K562 (cell line): Measurements from ENCODE around the gene SLC25A21. TPM values are rescaled to one million over a fixed set of nuclear protein-coding genes. Genes with fewer than 3 reads are reported as not detected.

ENCODE experiments used
- ATAC-seq: fragments of 200-7000 bp; cut with Tn5 transposase; 3 replicates; pipeline ENCODE4 v1.9.1; 2020; ENCODE audit warnings: moderate library complexity
- BruUV-seq: library from RNA; stranded (reverse); fragments of 400-500 nt; replicated peaks from 2 replicates; lab custom pipeline; 2021; lab: Mats Ljungman, UMichigan
- CTCF ChIA-PET: fragments of 300-600 bp; formaldehyde crosslinking; extraction: SDS; loops from one replicate; lab custom pipeline; 2021; ENCODE audit warnings: low intra/inter-chr PET ratio; lab: Yijun Ruan, JAX
- POLR2A ChIA-PET: fragments of 300-600, 350-650 bp; sonication (Branson Sonifier 250); formaldehyde crosslinking; extraction: SDS; loops from one replicate; lab custom pipeline; 2021; ENCODE audit warnings: antibody characterized with exemption, inconsistent platforms; lab: Yijun Ruan, JAX
- DNase-seq, 4 experiments: peaks; one replicate each; pipeline versions ENCODE4 v3.0.0 to v3.0.0-alpha.2; 2011 to 2018; ENCODE audit warnings: low spot score in 3 of 4, mixed read lengths in 3 of 4; ENCODE audit errors: extremely low read depth in 1 of 4
- FAIRE-seq: peaks from 2 replicates; lab custom pipeline; 2011; peaks lifted over from hg19 to GRCh38; lab: Jason Lieb, UNC
- H2AFZ ChIP-seq: 2 replicates; pipeline ENCODE4 v1.6.0; 2011; ENCODE audit warnings: low read depth, low read length, control low read depth, inconsistent platforms
- H3K27ac ChIP-seq: fragments of 200-600 bp; 3 replicates; pipeline ENCODE4 v1.8.0; 2011; ENCODE audit warnings: low read depth, mild to moderate bottlenecking, control low read depth, inconsistent platforms, low read length, moderate library complexity, mixed read lengths; ENCODE audit errors: extremely low read depth
- H3K27me3 ChIP-seq, 2 experiments: fragments of 300-600 bp in 1 of 2; 2 replicates in 1 of 2; 3 replicates in 1 of 2; pipeline versions ENCODE4 v1.6.0 to v1.8.0; 2011; ENCODE audit warnings: inconsistent platforms in 2 of 2, low read length in 2 of 2, mild to moderate bottlenecking in 1 of 2, mixed read lengths in 1 of 2, moderate library complexity in 1 of 2; ENCODE audit not compliant: control insufficient read depth in 2 of 2, insufficient read depth in 2 of 2
- H3K36me3 ChIP-seq: fragments of 300-600 bp; 3 replicates; pipeline ENCODE4 v1.8.0; 2011; ENCODE audit warnings: mild to moderate bottlenecking, low read length, inconsistent platforms; ENCODE audit not compliant: control insufficient read depth, insufficient read depth
- H3K4me1 ChIP-seq, 2 experiments: fragments of 200-600 bp in 1 of 2; replicated peaks in 1 of 2; 2 replicates in 1 of 2; 3 replicates in 1 of 2; pipeline versions ENCODE4 v1.5.1 to v1.8.0; 2011; ENCODE audit warnings: inconsistent platforms in 2 of 2, low read length in 2 of 2, mild to moderate bottlenecking in 1 of 2, mixed read lengths in 1 of 2, moderate library complexity in 1 of 2; ENCODE audit not compliant: control insufficient read depth in 2 of 2, insufficient read depth in 2 of 2
- H3K4me2 ChIP-seq: 2 replicates; pipeline ENCODE4 v1.6.1; 2011; ENCODE audit warnings: low read length, control low read depth, inconsistent platforms, mixed read lengths; ENCODE audit not compliant: insufficient read depth
- H3K4me3 ChIP-seq: fragments of 200-600 bp; sonication (generic), shearing (Covaris generic); 2 replicates; pipeline ENCODE4 v1.5.1; 2016; ENCODE audit warnings: control low read depth, inconsistent platforms
- H3K79me2 ChIP-seq: fragments of 200-600 bp; 3 replicates; pipeline ENCODE4 v1.8.0; 2011; ENCODE audit warnings: low read length, inconsistent platforms; ENCODE audit not compliant: control insufficient read depth, insufficient read depth
- H3K9ac ChIP-seq, 2 experiments: 2 replicates each; pipeline versions ENCODE4 v1.6.0 to v1.6.1; 2011; ENCODE audit warnings: low read depth in 2 of 2, low read length in 2 of 2, control low read depth in 1 of 2, inconsistent platforms in 1 of 2, mild to moderate bottlenecking in 1 of 2, mixed read lengths in 1 of 2; ENCODE audit not compliant: insufficient read depth in 1 of 2
- H3K9me1 ChIP-seq: one replicate; pipeline ENCODE4 v1.6.0; 2011; ENCODE audit warnings: inconsistent platforms, mild to moderate bottlenecking, low read length, moderate library complexity; ENCODE audit not compliant: control insufficient read depth, insufficient read depth
- H3K9me3 ChIP-seq: replicated peaks from 2 replicates; pipeline ENCODE4 v1.5.1; 2011; ENCODE audit warnings: low read depth, low read length, inconsistent platforms; ENCODE audit not compliant: control insufficient read depth, insufficient read depth
- H4K20me1 ChIP-seq: replicated peaks from 2 replicates; pipeline ENCODE4 v1.6.1; 2011; ENCODE audit warnings: low read length, inconsistent platforms, mixed read lengths; ENCODE audit not compliant: control insufficient read depth, insufficient read depth
- CREM ChIP-seq: IDR thresholded peaks from 2 replicates; pipeline ENCODE4 v1.6.1; 2014; ENCODE audit warnings: antibody characterized with exemption, low read depth
- DEAF1 ChIP-seq: fragments of 450-650 bp; formaldehyde crosslinking; IDR thresholded peaks from 2 replicates; pipeline ENCODE4 v1.4.0; 2020; ENCODE audit warnings: mild to moderate bottlenecking, moderate library complexity
- FOXK1 ChIP-seq: sonication (generic); formaldehyde crosslinking; IDR thresholded peaks from 2 replicates; pipeline ENCODE4 v1.8.0; 2022; ENCODE audit warnings: missing genetic modification reagents, mild to moderate bottlenecking, borderline replicate concordance
- HDAC1 ChIP-seq, 2 experiments: fragments of 450-650 bp; IDR thresholded peaks; 2 replicates each; pipeline ENCODE4 v1.6.1; 2016 to 2017; ENCODE audit warnings: inconsistent platforms in 1 of 2, mild to moderate bottlenecking in 1 of 2, moderate library complexity in 1 of 2
- SMC3 ChIP-seq: conservative IDR thresholded peaks from 2 replicates; pipeline ENCODE4 v1.6.1; 2011; ENCODE audit warnings: low read depth, low read length, improper control_type of control experiment; ENCODE audit not compliant: insufficient read depth
- USF2 ChIP-seq: sonication (generic); formaldehyde crosslinking; IDR thresholded peaks from 2 replicates; pipeline ENCODE4 v1.5.0; 2020; ENCODE audit warnings: missing genetic modification reagents
- WGBS: fragments of 100-300 bp; shearing (Covaris generic); methylation state at CpG from one replicate; pipeline ENCODE4 v1.1.6; 2016; ENCODE audit warnings: low coverage, mixed read lengths; ENCODE audit not compliant: insufficient coverage; ENCODE audit errors: missing lambda C conversion rate; 5-methylcytosine and 5-hydroxymethylcytosine counted together
- in situ Hi-C: fragments of 300-500 bp; cut with MboI; formaldehyde crosslinking; loops from 4 replicates; pipeline ENCODE4 v1.15.0; 2018; ENCODE audit warnings: inconsistent platforms, mixed read lengths
- intact Hi-C: fragments of 100-400 bp; cut with micrococcal nuclease; formaldehyde crosslinking; loops from 2 replicates; pipeline ENCODE4 v1.14.2; 2022
- polyA plus RNA-seq, 8 experiments: library from polyadenylated mRNA; depleted of rRNA in 4 of 8; stranded (reverse) in 5 of 8; unstranded in 3 of 8; fragments of >200 nt; fragmentation: Nextera tagmentation in 2 of 8; fragmentation: Illumina TruSeq in 1 of 8; extraction: Ambion mirVana in 2 of 8; extraction: Trizol in 1 of 8; gene quantifications; 2 replicates each; pipeline versions ENCODE4 v1.2.1 to v1.2.3, GENCODE V29; 2011 to 2014; ENCODE audit warnings: inconsistent platforms in 1 of 8, missing spikeins in 1 of 8
- total RNA-seq, 7 experiments: library from RNA; depleted of rRNA in 6 of 7; stranded (reverse); fragments of >200 nt in 6 of 7; fragmentation: Illumina TruSeq in 2 of 7; extraction: Trizol in 2 of 7; gene quantifications; 2 replicates each; pipeline versions ENCODE4 v1.2.1 to v1.2.3, GENCODE V29; 2011 to 2021; ENCODE audit warnings: low replicate concordance in 1 of 7
- TF ChIP-seq, protein P1 (sequence below), 3 experiments: IDR thresholded peaks in 2 of 3; conservative IDR thresholded peaks in 1 of 3; 2 replicates each; pipeline ENCODE4 v1.5.1; 2011 to 2012; ENCODE audit warnings: low read length in 3 of 3, mild to moderate bottlenecking in 3 of 3, control low read depth in 2 of 3, improper control_type of control experiment in 1 of 3, inconsistent platforms in 1 of 3, low read depth in 1 of 3, mixed read lengths in 1 of 3, moderate library complexity in 1 of 3; ENCODE audit not compliant: insufficient read depth in 2 of 3
- TF ChIP-seq, protein P2 (sequence below): IDR thresholded peaks from 2 replicates; pipeline ENCODE4 v1.6.1; 2016; ENCODE audit warnings: missing genetic modification characterization, missing compliant biosample characterization

SLC25A21 gene
- total and polyA plus RNA-seq, 9 of the 15 experiments (the other 6 are each of a cell fraction or from before 2014, with no cell fraction given), result 15.2 to 46.7 (median 28.7) TPM

DNA sequence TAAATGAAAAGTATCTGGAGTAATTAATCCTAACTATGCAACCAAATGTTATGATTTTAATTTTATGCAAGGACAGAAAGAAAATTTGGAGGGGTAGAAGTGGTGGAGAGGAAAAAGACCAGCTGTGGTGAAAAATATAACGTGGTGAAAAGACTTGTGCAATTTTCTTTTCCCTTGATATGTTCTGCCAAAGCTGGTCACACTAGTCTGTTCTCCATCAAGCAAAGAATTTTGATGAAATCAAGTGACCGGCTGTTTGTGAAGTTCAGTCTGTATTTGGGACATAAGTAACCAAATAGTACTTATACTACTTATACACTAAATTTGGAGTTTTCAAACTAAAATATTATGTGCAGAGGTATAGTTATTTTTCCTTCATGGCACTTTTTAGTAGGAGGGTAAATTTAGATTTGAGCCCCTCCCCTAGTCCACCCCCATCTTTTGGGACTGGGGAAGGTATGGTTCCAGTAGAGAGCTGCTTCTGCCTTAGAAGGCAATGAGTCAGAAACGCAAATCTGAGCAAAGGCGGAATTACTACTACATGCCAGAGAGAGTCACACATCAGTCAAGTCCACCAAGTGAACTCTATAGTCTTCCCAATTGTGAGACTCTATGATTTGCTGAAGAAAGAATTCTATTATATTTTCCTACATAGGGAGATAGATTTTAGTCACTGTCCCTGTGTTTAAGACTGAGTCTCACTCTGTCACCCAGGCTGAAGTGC, 229.7 kb downstream of the SLC25A21 start (continued):
- TF ChIP-seq HDAC1 (IDR thresholded peaks at IDR 0.05), result no peak

DNA sequence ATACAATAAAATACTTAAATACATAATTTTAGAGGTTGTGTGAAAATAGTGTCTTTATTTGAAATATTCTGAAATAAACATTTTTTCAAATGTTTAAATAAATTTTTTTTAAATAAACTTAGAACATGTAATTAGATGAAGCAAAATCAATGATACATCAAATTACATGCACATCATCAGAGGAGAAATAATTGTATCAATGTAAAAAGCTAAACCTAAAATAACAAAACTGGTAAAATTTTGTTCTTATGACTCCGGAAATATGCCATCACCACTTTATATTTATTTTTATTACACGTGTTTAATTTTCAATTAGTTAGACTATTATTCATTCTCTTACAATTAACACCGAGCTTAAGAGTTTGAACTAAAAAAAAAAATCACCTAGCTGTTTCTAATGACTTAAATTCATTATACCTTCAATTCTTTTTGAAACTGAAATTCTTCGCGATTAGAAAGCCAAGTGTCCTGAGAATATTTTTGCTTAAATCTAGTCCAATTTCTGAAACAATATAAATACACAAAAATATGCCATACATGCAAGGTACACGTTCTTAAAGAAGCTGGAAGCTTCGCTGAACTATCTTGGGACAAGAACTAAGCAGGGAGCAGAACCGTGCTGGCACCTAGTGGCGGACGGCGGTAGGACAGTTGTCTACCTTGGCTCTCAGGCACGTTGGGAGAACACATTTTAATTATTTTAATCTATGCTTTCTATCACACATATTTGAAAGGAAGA, 230.5 kb downstream of the SLC25A21 start:
- Histone ChIP-seq H3K27me3 (no peaks in the 10 kb centered on the region), H3K79me2 (no peaks in the 10 kb centered on the region), H3K27ac (no peak overlapping the region), H3K9me3 (no peaks in the 10 kb centered on the region), H2AFZ (0 out of 2 replicates have a peak overlapping the region, but pooled peaks have one; percentile 55), H3K9me1 (no peaks in the 10 kb centered on the region), H3K36me3 (no peaks in the 10 kb centered on the region; the same call in 2 of the 3 replicates), H3K4me1 (no peaks in the 10 kb centered on the region), H3K9ac (no peak overlapping the region; a peak in 1 of 4 replicates), H3K4me3 (no peak overlapping the region), H3K4me2 (no peak overlapping the region), H4K20me1 (no peaks in the 10 kb centered on the region)
- WGBS, result 11% methylated on average over 12 of the region's 12 CpGs
- FAIRE-seq (peak; percentile 85), ATAC-seq (peak; percentile 95), DNase-seq (peak; percentile 46 to 76 (median 53))
- in situ Hi-C loops, result no loop called here
- no TSS peak for BruUV-seq
- ChIA-PET POLR2A (interaction anchor here (0.6 to 1.1 kb wide), 4 partner anchors 11 to 204 kb away, joined by 3 read pairs; no protein-coding TSS in a partner anchor), CTCF (interaction anchor here (0.7 to 1.6 kb wide), 3 partner anchors 169 to 209 kb away, joined by 3 to 6 read pairs (median 4); no protein-coding TSS in a partner anchor)
- intact Hi-C loops, result loop anchor here (1.0 to 10.0 kb wide), 4 partner anchors 170 to 387 kb away; no protein-coding TSS in a partner anchor
- peak; percentile 54; the same call in 1 of the 2 replicates for TF ChIP-seq SMC3
- TF ChIP-seq DEAF1, result peak; percentile 57
- TF ChIP-seq CREM, result 0 out of 2 replicates have a peak, but pooled peaks have one; percentile 17
- no peak for TF ChIP-seq FOXK1 (CRISPR knock-in tag)
- TF ChIP-seq, protein P1, sequence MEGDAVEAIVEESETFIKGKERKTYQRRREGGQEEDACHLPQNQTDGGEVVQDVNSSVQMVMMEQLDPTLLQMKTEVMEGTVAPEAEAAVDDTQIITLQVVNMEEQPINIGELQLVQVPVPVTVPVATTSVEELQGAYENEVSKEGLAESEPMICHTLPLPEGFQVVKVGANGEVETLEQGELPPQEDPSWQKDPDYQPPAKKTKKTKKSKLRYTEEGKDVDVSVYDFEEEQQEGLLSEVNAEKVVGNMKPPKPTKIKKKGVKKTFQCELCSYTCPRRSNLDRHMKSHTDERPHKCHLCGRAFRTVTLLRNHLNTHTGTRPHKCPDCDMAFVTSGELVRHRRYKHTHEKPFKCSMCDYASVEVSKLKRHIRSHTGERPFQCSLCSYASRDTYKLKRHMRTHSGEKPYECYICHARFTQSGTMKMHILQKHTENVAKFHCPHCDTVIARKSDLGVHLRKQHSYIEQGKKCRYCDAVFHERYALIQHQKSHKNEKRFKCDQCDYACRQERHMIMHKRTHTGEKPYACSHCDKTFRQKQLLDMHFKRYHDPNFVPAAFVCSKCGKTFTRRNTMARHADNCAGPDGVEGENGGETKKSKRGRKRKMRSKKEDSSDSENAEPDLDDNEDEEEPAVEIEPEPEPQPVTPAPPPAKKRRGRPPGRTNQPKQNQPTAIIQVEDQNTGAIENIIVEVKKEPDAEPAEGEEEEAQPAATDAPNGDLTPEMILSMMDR (IDR thresholded peaks at IDR 0.05 in 2 of 3, conservative IDR thresholded peaks at IDR 0.05 in 1 of 3; ENCODE audit: insufficient read depth in 2 of 3, low read depth in 1 of 3, low read length in 3 of 3), result peak; percentile 79 to 86 (median 80)
- TF ChIP-seq, protein P2, sequence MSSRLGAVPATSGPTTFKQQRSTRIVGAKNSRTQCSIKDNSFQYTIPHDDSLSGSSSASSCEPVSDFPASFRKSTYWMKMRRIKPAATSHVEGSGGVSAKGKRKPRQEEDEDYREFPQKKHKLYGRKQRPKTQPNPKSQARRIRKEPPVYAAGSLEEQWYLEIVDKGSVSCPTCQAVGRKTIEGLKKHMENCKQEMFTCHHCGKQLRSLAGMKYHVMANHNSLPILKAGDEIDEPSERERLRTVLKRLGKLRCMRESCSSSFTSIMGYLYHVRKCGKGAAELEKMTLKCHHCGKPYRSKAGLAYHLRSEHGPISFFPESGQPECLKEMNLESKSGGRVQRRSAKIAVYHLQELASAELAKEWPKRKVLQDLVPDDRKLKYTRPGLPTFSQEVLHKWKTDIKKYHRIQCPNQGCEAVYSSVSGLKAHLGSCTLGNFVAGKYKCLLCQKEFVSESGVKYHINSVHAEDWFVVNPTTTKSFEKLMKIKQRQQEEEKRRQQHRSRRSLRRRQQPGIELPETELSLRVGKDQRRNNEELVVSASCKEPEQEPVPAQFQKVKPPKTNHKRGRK (tag), result peak; percentile 53
- no peak for TF ChIP-seq USF2 (CRISPR knock-in tag)
